ENCODE measurements around the gene ADAMTS6.

The ADAMTS6 gene

DNA sequence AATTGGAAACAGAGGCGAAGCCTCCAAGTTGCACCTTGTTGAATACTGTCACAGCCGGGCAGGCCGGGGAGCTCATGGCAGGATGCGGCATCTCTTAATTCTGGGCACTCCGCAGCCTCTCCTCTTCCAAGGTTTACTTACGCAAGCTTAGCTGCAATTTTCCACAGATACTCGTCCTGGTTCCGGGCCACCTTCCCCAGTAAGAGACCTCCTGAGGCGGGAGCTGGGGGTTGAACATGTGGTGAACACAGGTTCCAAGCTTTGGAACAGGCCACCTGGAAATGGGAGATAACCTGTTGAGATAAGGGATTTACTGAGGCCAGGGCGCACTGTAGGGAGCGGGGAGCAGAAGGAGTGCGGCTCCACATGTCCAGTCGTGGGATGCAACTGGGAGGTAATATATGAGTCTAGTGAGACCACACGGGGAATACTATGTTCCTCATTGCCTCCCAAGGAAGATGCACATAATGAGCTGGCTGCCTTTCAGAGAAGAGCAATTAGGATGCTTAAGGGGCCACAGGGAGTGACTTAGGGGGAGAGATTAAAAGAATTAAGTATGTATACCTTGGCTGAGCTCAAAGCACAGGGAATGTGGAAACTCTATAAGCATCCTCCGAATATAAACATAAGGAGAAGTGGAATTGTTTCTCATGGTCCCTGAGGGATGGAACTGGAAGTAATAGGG, 377.8 kb downstream of the ADAMTS6 start:
- no peak for DNase-seq (ENCODE audit: low read depth)

DNA sequence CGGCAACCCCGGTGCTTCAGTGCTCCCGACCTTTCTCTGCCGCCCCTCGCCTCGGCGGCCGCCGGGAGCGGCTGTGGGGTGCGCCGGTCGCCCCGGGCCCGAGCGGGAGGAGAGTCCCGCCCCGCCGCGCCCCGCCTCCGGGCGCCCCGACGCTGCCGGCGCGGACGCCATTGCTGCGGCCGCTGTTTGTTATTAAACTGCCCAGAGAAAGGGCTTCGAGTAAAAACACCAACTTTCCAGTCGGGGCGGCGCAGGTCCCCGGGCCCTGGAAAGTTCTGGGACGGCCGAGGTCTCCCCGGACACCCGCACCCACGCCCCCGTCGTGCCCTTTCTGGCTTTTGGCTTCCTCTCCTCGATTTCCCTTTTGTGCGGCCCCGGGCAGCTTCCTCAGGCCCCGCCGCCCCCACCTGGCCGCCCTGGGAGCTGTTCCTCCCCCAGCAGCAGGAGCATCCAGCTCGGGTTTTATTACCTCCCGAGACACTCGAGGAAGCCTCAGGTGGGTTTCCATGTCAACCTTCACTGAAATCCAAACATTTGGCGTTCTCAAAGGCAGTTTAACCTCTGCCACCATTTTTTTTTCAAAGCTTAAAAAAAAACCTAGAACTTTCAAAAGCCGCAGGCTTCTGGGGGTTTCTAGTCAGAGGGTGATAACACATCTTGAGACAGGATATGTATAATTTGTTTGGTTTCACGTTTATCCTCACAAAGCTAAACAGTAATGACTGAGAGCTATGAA, 378.6 kb downstream of the ADAMTS6 start:
- DNase-seq (ENCODE audit: low read depth): peak; percentile 43

GRCh38 chr5:65102371-65102975, 379.2 kb downstream of the ADAMTS6 start:
- no peak for DNase-seq (ENCODE audit: low read depth)

- no peak for DNase-seq (ENCODE audit: low read depth)
These were observed 380.1 kb downstream of the ADAMTS6 start for GRCh38 chr5:65101632-65102100.

DNA sequence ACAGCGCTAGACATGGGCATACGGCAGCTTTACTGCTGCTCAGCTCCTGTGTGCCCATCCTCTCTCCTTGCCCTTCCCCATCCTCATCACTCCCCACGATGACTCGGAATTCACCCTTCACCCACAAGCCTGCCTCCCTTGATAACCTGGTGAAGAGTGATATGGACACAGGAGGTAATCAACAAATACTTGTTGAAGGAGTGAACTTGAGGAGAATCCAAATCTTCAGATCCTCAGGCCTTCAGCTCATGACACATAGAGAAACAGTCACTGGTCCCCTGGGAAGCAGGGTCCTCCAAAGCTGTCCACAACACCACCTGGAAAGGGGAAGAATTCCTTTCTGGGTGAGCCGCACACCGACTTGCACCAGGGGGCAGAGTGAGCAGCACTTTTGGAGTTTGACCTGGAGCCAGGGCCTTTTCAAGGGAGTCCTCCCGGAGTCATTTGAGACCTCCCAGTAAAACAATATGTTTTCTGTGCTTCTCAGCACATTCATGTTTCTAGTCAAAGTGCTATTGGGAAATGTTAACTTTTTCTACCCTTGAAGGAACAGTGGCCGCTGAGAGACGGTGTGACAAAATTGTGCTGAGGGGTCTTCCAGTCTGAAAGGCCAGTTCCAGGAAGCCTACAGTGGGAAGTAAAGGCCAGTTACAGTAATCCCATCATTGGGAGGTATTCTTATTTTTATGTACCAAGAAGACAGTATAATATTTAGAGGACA, 380.6 kb downstream of the ADAMTS6 start:
- DNase-seq (ENCODE audit: low read depth): peak; percentile 79
